Spleen (tissue), 7 donors: ENCODE measurements around the gene CFAP210.

Source experiments
- CTCF ChIP-seq, 11 experiments: fragments of 200-600 bp in 7 of 11; fragments of 450-650 bp in 4 of 11; sonication (generic) in 4 of 11; IDR thresholded peaks in 8 of 11; conservative IDR thresholded peaks in 3 of 11; 1 replicate in 7 of 11; 2 replicates in 4 of 11; pipeline versions ENCODE4 v1.4.0 to v1.8.0; 2016 to 2021; ENCODE audit warnings: antibody characterized with exemption in 11 of 11, inconsistent platforms in 4 of 11, mild to moderate bottlenecking in 1 of 11
- POLR2A ChIP-seq, 3 donors: fragments of 450-650 bp; IDR thresholded peaks; one replicate each; pipeline ENCODE4 v1.5.1; 2017; ENCODE audit warnings: antibody characterized with exemption in 3 of 3, mild to moderate bottlenecking in 1 of 3
- POLR2AphosphoS5 ChIP-seq, 3 donors: sonication (generic); formaldehyde crosslinking; IDR thresholded peaks; one replicate each; pipeline ENCODE4 v1.5.1; 2017; ENCODE audit warnings: antibody characterized with exemption in 3 of 3
- donor health status: DM: no; HTN: no; CAD: no; lungs with moderate emphysema.
- donor health status: DM: no; HTN: no; CAD: no.
- donor health status: DM: no; HTN: no; CAD: no.

DNA sequence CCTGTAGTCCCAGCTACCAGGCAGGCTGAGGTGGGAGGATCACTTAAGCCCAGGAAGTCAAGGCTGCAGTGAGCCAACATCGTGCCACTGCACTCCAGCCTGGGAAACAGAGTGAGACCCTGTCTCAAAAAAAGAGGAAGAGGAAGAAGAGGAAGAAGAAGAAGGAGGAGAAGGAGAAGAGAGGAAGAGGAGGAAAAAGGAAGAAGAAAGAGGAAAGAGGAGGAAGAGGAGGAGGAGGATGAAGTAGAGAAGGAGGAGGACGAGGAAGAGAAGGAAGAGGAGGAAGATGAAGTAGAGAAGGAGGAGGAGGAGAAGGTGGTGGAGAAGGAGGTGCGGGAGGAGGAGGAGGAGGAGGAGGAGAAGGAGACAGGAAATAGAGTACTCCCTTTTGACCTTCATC lies 38.0 kb downstream of the CFAP210 start:
- TF ChIP-seq CTCF (IDR thresholded peaks at IDR 0.05 in 8 of 11, conservative IDR thresholded peaks at IDR 0.05 in 3 of 11) (no peak), POLR2AphosphoS5 (IDR thresholded peaks at IDR 0.05) (no peak), POLR2A (IDR thresholded peaks at IDR 0.05) (no peak)
